ENCODE data around the gene ZKSCAN8.

Gene ZKSCAN8

DNA sequence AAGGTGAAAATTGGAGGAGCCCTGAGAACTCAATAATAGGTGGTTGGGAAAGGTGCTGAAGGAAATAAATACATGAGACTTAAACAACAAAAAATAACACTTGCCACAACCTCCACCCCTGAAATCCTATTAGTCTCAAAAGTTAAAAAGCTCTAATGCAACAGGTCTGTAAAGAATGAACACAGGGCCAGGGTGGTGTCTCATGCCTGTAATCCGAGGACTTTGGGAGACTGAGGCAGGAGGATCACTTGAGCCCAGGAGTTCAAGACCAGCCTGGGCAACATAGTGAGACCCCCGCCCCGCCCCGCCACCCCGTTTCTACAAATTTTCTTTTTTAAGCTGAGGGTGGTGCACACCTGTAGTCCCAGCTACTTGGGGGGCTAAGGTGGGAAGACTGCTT is 1.1 kb upstream of the ZKSCAN8 start:
- DNase-seq = no peak

DNA sequence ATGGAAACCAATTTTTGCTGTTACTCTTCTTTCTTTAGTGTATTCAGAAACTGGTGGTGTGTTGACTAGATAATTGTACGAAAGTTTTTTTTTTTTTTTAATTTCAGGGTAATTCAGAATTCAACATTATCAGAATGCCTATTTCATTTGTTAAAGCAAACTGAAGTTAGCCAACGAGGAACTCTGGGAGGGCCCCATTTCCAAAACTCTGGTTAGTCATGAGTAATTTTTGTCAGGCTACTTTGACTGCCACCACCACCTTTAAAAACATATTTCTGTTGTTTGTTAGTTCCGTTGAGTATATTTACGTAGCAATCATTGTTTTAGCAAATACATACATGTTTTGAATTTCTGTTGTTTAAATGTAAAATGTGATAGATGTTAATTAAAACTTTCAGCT is 763 bp downstream of the ZKSCAN8 start:
- no peak for DNase-seq

DNA sequence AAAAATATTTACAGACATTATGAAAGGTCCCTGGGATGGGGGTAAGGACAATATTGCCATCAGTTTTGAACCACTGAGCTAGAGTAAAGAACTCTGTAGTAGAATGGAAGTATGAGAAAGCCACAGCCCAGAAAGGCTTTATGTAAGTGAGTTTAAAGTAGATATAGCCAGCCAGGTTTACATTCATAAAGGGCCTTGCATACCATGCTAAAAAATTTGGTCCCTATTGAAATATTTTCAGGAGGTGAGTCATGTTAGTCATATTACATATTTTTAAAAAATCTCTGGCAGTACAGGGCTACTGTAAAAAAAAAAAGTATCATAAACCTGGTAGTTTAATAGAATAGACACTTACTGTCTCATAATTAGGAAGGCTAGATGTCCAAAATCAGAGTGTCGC is 3.5 kb downstream of the ZKSCAN8 start:
- DNase-seq = no peak

DNA sequence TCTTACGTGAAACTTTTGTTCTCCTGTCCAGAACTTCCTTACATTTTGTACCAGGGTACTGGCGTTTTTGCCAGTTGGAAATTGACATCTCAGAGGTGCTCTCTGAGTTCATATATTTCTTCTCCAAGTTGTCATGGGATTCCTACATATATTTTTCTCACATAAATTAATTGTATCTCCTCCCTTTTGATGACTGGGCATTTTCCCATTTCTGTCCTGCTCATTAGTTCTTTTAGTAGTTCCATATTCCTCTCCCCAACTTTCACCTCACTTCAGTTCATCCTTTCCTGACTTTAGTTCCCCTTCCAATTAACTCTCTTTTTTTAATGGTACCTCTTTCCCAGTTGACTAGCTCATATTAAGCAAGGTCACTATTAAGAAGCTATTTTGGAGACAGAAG is 10.8 kb downstream of the ZKSCAN8 start:
- no peak for DNase-seq

DNA sequence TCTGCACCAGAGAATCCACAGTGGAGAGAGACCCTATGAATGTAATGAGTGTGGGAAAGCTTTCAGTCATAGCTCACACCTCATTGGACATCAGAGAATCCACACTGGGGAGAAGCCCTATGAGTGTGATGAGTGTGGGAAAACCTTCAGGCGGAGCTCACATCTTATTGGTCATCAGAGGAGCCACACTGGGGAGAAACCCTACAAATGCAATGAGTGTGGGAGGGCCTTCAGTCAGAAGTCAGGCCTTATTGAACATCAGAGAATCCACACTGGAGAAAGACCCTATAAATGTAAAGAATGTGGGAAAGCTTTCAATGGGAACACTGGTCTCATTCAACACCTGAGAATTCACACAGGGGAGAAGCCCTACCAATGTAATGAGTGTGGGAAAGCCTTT is 11.9 kb downstream of the ZKSCAN8 start:
- no peak for DNase-seq

DNA sequence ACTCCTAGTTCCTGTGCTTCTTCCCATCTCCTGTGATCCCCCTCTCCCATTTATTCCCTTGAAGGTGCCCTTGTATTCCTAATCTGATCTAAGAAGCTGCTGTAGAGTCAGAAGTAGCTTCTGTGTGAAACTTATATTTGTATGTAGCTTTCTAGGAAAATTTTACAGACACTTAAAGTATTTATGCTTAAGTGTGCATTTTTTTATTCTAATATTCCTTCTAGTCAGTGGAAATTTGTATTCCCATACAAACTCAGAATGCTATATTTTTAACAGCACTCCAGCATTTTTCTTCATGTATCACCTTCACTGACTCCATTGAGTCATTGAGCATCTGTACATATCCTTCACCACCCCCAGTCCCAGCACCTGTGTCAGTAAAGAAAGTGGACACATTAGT is 12.7 kb downstream of the ZKSCAN8 start:
- DNase-seq = no peak

DNA sequence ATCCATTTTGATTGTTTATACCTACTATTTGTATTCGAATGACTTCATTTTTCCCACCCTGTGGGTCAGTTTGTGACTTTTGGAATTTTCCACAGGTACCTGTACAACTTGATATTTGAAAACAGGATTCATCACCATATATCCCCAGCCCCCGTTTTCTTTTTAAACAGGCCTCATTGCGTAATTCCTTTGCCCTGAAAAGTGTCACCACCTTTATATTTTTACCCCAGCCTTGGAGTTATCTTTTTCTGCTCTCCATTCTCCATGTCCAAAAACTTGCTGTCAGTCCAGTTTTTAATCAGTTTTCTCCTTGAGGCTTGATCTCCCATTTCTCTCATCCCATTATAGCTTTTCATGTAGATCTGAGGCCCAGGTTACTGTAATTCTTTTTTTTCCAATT is 16.6 kb downstream of the ZKSCAN8 start:
- no peak for DNase-seq

DNA sequence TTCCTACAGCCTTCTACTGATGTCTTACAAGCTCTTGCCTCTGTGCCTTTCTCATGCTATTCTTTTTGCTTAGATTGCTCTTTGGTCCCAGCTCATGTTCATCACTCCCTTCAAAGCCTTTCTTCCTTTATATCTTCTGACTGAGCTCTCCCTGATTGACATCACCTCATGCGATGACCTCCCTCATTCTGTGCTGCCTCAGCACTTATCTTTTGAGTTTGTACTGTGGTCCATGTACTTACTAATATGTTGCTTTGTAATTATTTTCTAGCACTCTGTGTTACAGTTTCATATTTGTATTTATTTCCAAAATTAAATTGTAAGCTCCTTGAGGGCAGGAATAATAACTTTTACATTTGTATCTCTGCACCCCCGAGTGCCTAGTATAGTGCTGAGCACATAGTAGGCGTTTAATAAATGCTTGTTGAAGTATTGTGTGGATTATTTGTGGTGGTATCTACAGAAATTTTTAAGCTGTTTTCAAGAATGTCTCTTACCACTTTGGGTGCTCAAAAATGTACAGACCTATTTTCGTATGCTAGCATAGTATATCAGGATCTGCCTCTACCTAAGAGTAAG is 17.4 kb downstream of the ZKSCAN8 start:
- DNase-seq = no peak

DNA sequence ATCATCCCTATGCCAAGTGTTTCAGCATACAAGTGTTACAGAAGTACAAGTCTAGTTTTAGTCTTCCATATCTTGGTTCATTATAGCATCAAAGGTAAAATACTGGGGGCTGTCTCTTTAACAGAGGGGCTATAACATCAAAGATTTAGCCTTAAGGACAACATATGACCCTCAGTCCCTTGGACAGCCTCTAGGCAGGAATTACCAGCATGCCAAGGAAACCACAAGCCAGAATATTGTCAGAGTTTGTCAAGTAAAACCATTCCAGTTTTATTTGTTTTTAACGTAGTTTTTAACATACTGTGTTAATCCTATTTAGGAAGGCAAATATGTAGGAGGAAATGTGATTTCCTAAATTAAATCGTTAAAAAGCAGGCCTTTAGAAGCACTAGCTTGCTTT is 18.6 kb downstream of the ZKSCAN8 start:
- no peak for DNase-seq

DNA sequence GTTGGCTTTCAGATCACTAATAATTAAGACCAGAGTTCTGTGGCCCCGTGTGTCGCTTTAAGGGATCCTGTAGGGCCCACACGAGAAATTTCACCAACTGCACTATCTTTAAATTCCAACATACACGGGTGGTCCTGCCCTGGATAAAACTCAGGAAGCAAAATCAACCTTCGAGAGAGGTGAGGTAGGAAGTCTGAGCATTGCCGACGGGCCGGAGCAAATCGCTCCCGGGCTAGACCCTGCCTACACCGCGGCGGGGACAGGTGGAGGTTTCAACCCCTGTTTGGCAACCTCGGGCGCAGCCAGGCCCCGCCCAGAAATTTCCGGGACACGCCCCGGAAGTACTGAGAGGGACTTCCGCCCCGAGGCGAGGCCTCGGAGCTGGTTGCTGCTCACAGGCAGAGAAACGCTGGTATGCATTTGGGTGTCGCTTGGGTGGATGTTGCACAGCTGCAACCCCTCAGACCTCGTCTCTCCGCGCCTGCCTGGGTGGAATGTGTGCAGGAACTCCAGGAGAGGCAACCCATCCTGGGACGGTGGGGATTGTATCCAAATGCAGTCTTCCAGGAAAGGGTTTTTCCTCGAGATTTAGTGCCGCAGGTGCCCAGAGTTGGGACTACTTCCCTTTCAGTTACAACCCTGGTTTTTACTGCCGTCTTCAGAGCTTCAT is 19.9 kb downstream of the ZKSCAN8 start:
- DNase-seq = peak; percentile 88

DNA sequence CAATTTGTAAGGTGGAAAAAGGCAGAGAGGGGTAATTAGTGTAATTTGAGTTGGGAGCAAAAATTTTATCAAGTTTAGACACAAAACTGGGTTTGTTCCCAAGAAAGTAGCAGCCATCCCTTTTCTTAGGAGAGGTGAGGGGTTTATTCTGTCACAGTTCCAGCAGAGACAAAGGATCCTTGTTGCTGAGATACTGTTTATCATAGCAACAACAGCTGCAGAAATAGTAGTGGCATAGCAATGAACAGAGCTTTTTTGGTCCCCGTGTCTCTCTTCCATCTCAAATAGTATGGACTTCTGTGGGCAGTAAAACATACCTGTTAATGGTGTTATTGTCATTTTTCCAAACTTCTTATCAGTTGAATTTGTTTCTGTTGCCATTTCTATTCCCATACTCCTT is 23.9 kb downstream of the ZKSCAN8 start:
- peak; percentile 3 for DNase-seq

DNA sequence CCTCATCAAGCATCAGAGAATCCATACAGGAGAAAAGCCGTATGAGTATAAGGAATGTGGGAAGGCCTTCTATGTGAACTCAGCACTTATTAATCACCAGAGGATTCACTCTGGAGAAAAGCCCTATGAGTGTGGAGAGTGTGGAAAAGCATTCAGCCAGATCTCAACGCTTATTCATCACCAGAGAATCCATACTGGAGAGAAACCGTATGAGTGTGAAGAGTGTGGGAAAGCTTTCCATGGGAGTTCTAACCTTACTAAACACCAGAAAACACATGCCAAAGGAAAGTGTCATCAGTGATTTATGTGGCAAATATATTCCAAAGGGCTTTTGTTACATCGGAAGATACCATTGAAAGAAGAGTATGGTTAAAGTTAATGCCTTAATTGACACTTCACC is 25.4 kb downstream of the ZKSCAN8 start:
- no peak for DNase-seq

DNA sequence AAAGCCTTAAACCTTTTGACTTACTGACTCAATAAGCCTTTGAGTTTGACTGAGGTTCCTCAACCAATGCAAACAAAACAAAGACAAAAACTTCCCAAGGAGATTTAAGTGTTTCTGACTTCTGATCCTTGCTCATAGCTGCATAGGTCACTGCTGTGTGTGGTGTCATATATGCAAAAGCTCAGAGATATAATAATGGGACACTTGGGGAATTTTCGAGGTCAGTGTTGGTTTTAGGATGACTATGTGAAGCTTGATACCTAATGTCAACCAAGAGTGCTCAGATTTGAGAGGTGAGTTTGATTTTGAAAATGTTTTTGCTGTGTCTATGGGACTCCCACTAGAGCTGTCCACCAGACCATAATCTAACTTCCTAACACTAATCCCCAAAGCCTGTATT is 26.2 kb downstream of the ZKSCAN8 start:
- DNase-seq = no peak

DNA sequence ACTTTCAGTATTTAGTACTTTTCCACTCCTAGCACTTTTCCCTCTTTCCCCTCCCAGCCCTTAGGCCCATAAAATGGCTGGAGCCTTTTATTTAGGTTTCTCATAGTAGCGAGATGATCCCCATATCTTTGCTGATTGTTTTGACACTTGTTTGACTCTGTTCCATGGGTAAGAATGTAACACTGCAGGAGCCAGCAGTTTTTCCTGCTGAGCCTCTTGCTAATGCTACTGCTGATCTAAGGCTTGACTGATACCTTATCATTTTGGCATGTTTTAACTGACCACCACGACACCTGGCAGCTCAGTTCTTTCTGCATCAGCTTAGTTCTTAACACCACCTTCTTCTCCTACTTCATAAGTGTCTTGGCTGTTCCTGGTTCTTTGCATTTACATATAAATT is 29.6 kb downstream of the ZKSCAN8 start:
- no peak for DNase-seq

DNA sequence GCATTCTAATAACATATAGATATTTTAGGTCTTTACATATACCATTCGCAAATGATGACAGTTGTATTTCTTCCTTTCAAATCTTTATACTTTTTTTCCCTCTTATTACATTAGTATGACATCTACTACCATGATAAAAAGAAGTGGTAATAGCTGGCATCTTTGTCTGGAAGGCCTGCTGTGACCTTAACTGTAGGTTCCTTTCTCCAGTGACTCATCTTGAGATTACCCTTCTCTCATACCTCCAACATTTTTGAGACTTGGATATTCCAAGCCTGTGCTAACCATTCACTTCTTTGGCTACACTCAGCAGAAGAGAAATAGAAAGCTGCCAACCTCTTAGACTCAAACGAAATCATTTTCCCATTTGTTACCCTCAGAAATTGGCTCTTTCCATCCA is 30.3 kb downstream of the ZKSCAN8 start:
- no peak for DNase-seq

DNA sequence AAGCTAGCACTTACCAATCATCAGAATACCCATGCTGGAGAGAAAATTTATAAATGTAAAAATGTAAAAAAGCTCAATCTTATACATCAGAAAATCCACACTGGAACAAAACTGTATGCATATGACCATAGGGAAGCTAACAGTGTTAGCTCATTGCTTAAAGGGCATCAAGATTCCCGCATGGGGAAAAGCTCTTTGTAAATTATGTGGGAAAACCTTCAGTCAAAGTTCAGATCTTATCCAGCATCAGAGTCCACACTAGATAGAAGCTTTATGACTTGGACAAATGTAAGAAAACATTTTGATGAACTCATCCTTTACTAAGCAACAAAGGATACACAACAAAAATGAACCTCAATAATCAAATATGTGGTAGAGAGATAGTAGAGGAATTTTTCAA is 34.7 kb downstream of the ZKSCAN8 start:
- no peak for DNase-seq

DNA sequence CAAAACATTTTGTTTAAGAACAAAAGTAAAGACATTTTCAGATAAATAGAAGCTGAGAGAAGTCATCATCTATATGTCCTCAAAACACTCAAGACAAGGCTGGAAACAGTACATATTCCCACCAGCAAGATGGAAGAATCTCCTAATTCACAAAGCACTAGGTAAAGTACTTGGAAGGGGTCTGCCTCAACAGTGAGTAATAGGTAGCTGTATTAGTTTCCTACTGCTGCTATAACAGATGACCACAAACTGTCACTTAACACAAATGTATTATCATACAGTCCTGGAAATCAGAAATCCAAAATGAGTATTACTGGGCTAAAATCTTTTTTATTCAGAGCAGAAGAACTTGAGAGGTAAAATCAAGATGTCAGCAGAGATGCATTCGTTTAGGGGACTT is 40.6 kb downstream of the ZKSCAN8 start:
- no peak for DNase-seq

DNA sequence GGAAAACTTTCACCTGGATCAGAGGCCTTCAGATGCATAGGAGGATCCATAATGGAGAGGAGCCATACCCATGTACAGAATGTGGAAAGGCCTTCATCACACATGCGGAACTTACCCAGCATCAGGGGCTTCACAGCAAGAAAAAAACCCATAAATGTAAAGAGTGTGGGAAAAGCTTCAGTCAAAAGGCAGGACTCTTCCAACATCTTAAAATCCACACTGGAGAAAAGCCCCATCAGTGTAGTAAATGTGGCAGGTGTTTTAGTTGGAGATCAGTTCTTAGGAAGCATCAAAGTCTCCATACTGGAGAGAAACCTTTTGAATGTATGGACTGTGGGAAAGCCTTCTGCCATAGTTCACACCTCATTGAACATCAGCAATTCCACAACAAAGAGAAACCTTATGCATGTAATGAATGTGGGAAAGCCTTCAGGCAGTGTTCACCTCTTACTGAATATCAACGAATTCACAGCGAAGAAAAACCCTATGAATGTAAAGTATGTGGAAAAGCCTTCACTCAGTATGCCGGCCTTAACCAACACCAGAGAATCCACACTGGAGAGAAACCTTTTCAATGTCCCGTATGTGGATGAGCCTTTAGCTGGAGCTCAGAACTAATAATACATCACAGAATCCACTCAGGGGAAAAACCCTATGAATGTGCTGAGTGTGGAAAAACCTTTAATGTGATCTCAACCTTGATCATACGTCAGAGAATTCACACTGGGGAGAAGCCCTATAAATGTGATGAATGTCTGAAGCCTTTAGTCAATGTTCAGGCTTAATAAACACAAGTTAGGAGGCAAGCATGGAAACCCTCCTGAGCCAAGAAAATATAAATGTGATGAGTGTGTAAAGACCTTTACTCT is 46.7 kb downstream of the ZKSCAN8 start:
- no peak for DNase-seq

DNA sequence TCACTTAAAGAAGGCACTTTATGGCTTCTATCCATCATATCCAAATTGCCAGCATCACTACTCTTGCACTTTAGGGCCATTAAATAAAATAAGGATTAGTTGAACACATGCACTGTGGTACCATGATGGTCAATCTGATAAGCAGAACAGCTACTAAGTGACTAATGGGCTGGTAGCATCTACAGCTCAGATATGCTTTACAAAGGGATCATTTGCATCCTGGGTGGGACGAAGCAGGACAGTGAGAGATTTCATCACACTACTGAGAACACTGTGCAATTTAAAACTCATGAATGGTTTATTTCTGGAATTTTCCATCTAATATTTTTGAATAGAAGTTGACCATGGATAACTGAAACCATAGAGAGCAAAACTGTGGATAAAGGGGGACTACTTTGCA is 58.3 kb downstream of the ZKSCAN8 start:
- no peak for DNase-seq

DNA sequence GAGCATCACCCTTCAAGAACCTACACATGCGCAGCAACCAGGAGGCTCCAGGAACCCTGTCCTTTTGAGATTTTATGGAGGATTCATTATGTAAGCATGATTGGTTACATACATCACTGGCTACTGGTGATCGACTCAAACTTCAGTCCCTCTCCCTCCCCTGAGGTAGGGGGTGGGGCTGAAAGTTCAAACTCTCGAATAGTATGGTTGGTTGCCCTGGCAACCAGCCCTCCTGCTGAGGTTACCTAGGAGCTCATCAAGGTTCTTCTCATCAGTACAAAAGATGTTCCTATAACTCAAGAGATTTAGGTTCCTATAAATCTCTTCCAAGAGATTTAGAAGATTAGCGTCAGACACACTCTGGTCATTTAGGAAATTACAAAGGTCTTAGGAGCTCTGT is 61.5 kb downstream of the ZKSCAN8 start:
- DNase-seq = peak; percentile 57

DNA sequence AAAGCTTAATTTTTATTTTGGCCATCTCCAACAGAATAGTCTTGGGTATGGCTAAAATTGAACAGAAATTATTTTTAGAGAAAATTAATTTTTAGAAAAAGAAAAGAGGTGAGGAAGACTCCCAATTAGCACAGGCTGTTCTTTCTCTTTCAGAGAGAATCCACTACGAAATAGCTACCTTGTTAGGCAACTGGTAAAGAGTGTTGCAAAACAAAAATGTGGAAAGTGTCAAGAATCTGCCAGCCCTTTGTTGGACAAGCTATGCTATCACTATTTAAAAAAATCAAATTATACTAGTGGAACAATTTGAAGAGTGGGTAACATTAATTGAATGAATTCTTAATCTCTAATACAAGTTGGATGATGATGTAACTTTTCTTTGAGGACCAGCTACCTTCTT is 64.2 kb downstream of the ZKSCAN8 start:
- DNase-seq = no peak

DNA sequence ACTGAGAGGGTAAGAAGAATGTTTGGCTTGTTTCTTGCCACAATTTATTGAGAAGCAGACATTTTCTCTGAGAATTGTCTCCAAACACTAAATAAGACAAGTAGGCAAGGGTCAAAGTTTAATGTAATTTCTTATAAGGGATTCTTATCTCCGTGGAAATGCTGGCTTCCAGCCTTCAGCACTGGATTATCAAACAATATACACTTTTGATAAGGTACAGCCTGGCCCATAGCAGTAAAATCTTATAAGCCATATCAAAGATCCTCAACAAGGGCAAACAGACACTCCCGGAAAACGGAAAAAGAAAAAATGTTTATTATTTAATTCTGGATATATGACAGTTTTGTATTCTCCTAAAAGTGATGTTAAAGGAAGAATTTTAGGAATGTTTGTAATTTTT is 64.8 kb downstream of the ZKSCAN8 start:
- DNase-seq = no peak

DNA sequence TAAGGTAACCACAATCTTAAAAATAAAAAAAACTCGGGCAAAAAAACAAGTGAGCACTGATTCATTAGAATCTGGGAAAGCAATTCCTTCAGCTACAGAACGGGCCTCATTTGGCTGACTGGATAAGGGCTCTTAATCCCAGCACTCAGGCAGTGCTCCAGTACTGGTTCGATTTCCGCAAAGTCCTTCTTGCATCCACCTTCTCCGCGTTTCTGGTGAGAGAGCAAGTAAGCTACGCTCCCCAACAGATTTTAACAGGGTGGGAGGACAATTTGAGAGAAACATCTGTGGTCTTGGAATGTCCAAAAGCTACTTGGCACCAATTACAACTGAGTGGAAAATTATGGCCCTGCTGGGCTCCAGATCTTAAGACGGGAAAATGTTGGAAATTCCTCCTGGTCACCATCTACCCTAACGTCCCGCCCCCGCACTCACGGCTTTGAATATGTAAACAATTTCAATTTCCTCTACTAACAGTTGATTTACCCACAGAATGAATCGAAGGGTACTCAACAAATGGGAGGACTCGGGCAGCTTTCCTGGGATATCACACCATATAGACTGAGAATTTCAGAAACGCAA is 65.3 kb downstream of the ZKSCAN8 start:
- peak; percentile 20 for DNase-seq

DNA sequence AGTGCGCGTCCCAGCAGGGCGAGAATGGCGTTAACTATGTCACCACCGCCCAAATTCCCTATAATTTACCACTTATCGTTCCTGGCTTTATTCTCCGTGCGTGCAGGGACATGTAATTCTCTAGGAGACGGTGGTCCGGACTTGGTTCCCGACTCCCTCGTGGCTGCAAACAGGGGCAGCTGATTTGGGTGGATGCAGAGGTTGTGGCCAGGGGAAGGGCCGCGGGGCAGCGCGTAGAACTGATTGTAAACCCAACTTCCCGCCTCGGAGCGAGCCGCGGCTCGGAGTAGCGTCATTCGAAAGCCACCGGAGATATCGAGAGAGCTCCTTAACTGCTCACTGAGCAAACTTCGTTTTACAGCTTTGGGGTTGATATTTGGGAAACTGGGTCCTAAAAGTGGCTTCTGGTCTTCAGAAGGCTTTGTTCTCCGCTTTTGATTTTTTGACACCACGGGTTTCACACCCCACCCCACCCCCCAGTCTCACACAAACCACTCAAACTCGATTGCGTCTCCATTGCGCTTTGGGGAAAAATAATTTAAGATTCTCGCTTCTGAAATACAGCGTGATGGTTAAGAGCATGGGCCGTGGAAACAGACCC is 65.9 kb downstream of the ZKSCAN8 start:
- peak; percentile 8 for DNase-seq
